Tibial artery (tissue), 4 donors: Measurements from ENCODE around the gene ZNF23.

Experiments
- DNase-seq, 2 donors: peaks; one replicate each; pipeline ENCODE4 v3.0.0-alpha.2; 2019
- H3K27ac ChIP-seq, 2 donors: fragments of 200-600 bp; sonication (generic) in 1 of 2; 1 replicate in 1 of 2; 2 replicates in 1 of 2; pipeline ENCODE4 v1.5.1; 2018 to 2019; ENCODE audit warnings: mild to moderate bottlenecking in 1 of 2
- H3K27me3 ChIP-seq, 2 donors: fragments of 200-600 bp; sonication (generic) in 1 of 2; one replicate each; pipeline versions ENCODE4 v1.5.1 to v1.6.0; 2016 to 2019
- H3K36me3 ChIP-seq, 3 donors: fragments of 200-600 bp; sonication (generic) in 2 of 3; one replicate each; pipeline ENCODE4 v1.5.1; 2016 to 2019; ENCODE audit warnings: mild to moderate bottlenecking in 2 of 3
- H3K4me1 ChIP-seq, 4 donors: fragments of 200-600 bp; sonication (generic) in 2 of 4; 1 replicate in 3 of 4; 2 replicates in 1 of 4; pipeline ENCODE4 v1.5.1; 2016 to 2019
- H3K4me3 ChIP-seq, 2 donors: fragments of 200-600 bp; sonication (generic) in 1 of 2; 1 replicate in 1 of 2; 2 replicates in 1 of 2; pipeline ENCODE4 v1.5.1; 2018 to 2019; ENCODE audit warnings: mild to moderate bottlenecking in 2 of 2
- H3K9me3 ChIP-seq, 3 donors: fragments of 200-600 bp; sonication (generic) in 1 of 3; one replicate each; pipeline ENCODE4 v1.5.1; 2016 to 2019
- intact Hi-C: fragments of 100-400 bp; cut with DNase I; formaldehyde crosslinking; loops from one replicate; pipeline ENCODE4 v1.15.0; 2023; ENCODE audit warnings: low total_unique reads
- TF ChIP-seq, protein P1 (sequence below), 2 experiments: fragments of 200-600 bp in 1 of 2; fragments of 450-650 bp in 1 of 2; IDR thresholded peaks; one replicate each; pipeline ENCODE4 v1.5.1; 2017 to 2019; ENCODE audit warnings: antibody characterized with exemption in 2 of 2, mild to moderate bottlenecking in 1 of 2, moderate library complexity in 1 of 2

Gene ZNF23

DNA sequence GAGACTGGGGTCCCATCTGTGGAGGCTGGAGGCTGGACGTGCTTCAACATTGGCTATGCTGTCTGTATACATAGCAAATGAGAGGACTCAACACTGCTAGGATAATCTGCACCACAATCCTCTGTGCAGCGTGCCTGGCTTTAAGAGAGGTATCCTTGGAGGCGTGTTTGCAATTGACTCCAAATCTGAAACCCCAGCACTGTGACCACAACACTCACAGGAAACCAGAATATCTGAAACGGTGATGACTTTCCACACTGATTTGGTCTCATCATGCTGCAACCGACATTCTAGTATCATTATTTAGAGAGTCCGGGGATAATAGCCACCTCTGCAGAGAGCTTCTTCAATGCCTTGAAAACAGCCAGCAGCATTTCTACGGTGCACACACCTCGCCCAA is 55.3 kb downstream of the ZNF23 start:
- no peak overlapping the region for H3K27ac ChIP-seq
- TF ChIP-seq, protein P1, sequence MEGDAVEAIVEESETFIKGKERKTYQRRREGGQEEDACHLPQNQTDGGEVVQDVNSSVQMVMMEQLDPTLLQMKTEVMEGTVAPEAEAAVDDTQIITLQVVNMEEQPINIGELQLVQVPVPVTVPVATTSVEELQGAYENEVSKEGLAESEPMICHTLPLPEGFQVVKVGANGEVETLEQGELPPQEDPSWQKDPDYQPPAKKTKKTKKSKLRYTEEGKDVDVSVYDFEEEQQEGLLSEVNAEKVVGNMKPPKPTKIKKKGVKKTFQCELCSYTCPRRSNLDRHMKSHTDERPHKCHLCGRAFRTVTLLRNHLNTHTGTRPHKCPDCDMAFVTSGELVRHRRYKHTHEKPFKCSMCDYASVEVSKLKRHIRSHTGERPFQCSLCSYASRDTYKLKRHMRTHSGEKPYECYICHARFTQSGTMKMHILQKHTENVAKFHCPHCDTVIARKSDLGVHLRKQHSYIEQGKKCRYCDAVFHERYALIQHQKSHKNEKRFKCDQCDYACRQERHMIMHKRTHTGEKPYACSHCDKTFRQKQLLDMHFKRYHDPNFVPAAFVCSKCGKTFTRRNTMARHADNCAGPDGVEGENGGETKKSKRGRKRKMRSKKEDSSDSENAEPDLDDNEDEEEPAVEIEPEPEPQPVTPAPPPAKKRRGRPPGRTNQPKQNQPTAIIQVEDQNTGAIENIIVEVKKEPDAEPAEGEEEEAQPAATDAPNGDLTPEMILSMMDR (IDR thresholded peaks at IDR 0.05), result no peak
- no peak for DNase-seq
- no peak overlapping the region for H3K4me3 ChIP-seq
- H3K27me3 ChIP-seq, result peaks cover 0 to 15% of the 10 kb centered on the region in 2 donors
- intact Hi-C loops, result no loop called here
- no peaks in the 10 kb centered on the region for H3K36me3 ChIP-seq
- no peaks in the 10 kb centered on the region for H3K4me1 ChIP-seq
- H3K9me3 ChIP-seq, result peaks cover 0 to 6% (median 0%) of the 10 kb centered on the region in 3 donors

DNA sequence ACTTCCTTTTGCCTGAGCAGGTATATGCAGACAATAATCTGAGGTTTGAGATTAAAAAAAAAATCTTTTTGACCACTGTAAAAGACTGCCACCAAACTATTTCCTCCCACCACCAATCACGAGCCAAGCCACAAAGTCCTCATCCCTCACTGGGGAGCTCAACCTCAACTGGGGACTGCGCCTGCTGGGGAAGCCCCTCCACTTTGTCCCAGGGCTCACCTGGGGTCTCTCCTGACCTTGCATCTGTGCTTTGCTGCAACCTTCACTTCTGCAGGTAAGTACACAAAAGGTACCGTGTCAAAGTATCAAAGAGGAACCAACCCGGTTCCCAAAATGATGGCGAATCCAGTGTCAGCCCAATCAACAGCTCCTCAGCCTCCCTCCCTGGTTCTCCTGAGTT is 55.7 kb downstream of the ZNF23 start:
- peaks cover 0 to 15% of the 10 kb centered on the region in 2 donors for H3K27me3 ChIP-seq
- H3K4me1 ChIP-seq, result no peaks in the 10 kb centered on the region
- H3K4me3 ChIP-seq, result no peak overlapping the region
- no peaks in the 10 kb centered on the region for H3K36me3 ChIP-seq
- H3K9me3 ChIP-seq, result peaks cover 0 to 6% (median 0%) of the 10 kb centered on the region in 3 donors
- no peak for DNase-seq
- H3K27ac ChIP-seq, result no peak overlapping the region
- TF ChIP-seq, protein P1 (IDR thresholded peaks at IDR 0.05), result no peak
- intact Hi-C loops, result no loop called here

DNA sequence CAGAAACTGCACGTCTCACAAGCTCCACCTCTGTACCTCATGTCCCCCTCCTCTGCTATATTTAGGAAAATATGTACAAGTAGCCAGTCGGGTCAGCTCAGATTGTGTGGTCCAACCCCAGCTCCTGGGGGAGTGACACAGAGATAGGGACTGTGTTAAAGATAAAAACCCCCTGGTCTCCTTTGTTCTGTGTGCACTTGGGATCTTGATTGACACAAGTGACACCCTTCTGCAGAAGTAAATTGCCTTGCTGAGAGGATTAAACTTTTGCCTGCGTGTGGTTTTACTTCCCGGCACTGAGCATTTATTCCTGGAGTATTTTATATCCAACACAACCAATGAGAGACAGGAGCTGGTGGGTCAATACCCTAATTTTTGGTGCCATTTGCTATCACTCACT is 57.7 kb downstream of the ZNF23 start:
- DNase-seq, result no peak
- Histone ChIP-seq H3K4me3 (no peak overlapping the region), H3K4me1 (no peaks in the 10 kb centered on the region), H3K27me3 (peaks cover 0 to 4% of the 10 kb centered on the region in 2 donors), H3K9me3 (peaks cover 0 to 6% (median 0%) of the 10 kb centered on the region in 3 donors), H3K27ac (no peak overlapping the region), H3K36me3 (no peaks in the 10 kb centered on the region)
- TF ChIP-seq, protein P1 (IDR thresholded peaks at IDR 0.05), result no peak
- intact Hi-C loops, result no loop called here

DNA sequence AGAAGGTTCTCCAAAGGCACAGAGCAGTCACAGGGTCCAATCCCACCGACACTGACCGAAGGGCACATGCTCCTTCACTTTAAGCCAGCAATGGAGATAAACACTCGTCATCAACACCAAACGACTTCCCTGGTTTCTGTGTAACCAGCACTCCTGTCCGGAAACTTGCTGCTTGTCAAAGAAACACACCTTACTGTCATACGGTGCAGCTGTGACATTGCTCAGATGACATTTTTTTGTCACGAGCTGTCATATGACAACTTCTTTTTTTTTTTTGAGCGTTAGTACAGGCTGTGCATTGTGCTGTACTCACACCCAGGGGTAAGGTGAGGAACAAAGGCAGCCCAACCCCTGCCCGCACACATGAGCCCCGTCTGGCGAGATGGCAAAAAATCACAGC is 59.4 kb downstream of the ZNF23 start:
- no peak overlapping the region for H3K4me3 ChIP-seq
- peaks cover 0 to 5% of the 10 kb centered on the region in 2 donors for H3K27me3 ChIP-seq
- no peaks in the 10 kb centered on the region for H3K36me3 ChIP-seq
- intact Hi-C loops, result no loop called here
- DNase-seq, result no peak
- no peaks in the 10 kb centered on the region for H3K4me1 ChIP-seq
- TF ChIP-seq, protein P1 (IDR thresholded peaks at IDR 0.05), result no peak
- no peak overlapping the region for H3K27ac ChIP-seq
- peaks cover 0 to 6% (median 0%) of the 10 kb centered on the region in 3 donors for H3K9me3 ChIP-seq

DNA sequence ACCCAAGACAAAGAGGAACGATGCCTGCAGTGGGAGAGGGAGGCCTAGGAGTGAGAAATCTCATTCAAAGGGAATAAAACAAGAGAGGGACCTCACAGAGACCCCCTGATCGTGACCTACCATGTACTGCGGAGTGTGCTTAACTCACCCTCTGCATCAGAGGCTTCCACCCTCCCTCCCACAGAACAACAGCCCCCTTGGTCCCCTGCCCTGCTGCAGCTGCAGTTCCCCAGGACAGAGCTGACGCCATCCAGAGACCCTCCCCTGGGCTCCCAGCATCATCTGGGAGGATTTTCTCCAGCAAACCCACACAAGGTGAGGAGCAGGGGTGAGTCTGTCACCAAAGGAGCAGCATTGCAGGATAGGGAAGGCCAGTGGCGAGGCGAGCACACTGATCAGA is 60.0 kb downstream of the ZNF23 start:
- TF ChIP-seq, protein P1 (IDR thresholded peaks at IDR 0.05), result no peak
- no peaks in the 10 kb centered on the region for H3K4me1 ChIP-seq
- intact Hi-C loops, result no loop called here
- no peak for DNase-seq
- peaks cover 0 to 6% (median 0%) of the 10 kb centered on the region in 3 donors for H3K9me3 ChIP-seq
- H3K27ac ChIP-seq, result no peak overlapping the region
- H3K36me3 ChIP-seq, result no peaks in the 10 kb centered on the region
- peaks cover 0 to 12% of the 10 kb centered on the region in 2 donors for H3K27me3 ChIP-seq
- H3K4me3 ChIP-seq, result no peak overlapping the region
